DMS53 treated with DMSO at 0.1 percent for 48 hours (cell line): ENCODE data around the gene TAF3.

Experiments used
- DNase-seq: peaks from one replicate; lab custom pipeline; 2025; ENCODE audit not compliant: unreplicated experiment; lab: John Stamatoyannopoulos, UW

The TAF3 gene

DNA sequence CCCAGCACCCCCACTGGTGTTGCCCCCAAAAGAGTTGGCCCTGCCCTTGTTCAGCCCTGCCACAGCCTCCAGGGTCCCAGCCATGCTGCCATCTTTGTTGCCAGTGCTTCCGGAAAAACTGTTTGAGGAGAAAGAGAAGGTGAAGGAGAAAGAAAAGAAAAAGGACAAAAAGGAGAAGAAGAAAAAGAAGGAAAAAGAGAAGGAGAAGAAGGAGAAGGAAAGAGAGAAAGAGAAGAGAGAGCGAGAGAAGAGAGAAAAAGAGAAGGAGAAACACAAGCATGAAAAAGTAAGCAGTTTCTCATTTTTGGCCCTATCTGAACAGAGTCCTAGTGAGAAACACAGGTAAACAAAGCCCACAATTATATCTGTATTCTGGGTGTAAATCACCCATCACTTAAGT lies 147.2 kb downstream of the TAF3 start:
- no peak for DNase-seq

DNA sequence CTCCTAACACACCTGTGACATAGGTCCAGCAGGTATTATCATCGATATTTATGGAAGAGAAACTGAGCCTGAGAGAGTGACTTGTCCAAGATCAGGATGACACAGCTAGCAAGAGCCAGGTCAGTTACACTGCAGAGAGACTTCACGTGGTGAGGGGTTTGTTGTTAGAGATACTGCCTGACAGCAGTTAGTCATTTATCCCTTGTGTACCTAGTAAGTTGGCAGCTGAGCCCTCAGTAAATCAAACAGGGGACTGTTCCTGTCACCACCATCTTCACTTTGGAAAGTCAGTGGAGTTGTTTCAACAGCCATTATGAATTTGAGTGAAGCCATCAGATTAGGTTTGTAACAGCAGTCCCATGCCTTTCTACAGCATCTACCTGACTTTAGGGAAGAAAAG lies 148.7 kb downstream of the TAF3 start:
- DNase-seq: no peak

DNA sequence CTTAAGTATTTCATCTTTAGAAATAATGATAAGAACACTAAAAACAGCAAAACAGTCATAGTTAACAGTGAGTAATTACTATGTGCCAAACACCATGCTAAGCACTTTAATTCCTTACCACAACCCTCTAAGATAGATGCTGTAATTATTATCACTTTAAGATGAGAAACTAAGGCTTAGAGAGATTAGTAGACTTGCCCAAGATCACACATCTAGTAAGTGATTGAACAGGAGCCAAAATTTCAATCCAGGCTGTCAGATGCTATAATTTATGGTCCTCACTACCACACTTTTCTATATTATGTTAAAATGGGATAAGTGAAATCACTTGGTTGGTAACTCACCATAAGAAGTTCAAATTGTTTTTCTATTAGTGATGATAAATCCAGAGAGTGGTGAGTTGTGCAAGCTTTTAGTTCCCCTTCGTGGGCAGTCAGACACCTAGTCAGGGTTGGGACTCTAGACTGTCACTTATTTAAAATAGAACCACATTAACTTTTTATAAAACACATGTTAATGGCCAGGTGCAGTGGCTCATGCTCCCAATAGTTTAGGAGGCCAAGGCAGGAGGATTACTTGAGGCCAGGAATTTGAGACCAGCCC lies 150.3 kb downstream of the TAF3 start:
- no peak for DNase-seq

DNA sequence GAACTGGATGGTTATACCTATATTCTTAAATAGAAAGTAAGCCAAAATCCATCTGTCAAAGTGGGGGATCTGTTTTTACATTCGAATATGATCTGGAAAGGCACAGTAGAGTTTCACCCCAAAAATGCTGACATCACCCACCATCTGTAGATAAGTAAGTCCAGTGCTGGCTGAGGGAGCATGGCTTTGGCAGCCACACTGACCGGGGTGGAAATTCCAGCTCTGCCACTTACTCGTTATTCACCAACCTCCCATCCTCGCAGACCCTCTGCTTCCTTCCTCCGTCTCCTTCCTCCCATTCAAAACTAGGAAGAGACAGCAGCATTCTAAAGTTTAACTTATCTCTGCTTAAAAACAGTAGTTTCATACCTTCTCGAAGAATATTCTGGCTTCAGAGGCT lies 151.3 kb downstream of the TAF3 start:
- DNase-seq: no peak

DNA sequence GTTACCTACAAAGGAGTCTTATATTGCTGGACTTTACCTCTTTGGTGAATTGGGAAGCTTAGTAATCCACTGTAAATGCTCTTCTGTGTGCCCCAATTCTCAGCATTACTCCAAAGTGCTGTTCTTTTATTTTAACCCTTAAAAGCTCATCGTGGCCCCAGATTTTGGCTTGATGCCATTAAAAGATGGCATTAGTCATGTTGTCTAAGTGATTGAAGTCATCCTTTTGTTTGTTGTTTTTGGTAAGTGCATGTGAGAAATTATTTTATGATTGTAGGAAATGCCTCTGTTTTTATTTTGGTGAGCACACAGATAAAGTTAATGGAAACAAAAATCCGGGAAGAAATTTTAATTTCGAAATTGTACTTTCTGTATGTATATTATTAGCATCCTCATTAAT lies 153.6 kb downstream of the TAF3 start:
- no peak for DNase-seq

DNA sequence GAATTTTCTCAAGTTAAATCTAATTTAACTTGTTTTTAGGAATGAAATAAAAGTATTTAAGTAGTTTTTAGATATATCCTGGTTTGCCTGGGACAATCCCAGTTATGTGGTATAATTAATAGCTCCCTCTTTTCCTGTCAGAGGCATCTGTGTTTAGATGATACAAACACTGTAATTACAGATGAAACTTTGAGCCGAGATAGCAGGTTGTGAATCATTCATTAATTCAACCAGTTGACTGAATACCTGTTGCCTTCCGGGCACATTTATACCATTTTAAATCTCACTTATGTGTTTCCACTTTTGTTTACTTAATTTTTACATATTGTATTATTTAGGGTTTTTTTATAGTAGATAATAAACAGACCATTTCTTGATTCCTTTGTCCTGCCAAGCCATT lies 154.1 kb downstream of the TAF3 start:
- DNase-seq: no peak

DNA sequence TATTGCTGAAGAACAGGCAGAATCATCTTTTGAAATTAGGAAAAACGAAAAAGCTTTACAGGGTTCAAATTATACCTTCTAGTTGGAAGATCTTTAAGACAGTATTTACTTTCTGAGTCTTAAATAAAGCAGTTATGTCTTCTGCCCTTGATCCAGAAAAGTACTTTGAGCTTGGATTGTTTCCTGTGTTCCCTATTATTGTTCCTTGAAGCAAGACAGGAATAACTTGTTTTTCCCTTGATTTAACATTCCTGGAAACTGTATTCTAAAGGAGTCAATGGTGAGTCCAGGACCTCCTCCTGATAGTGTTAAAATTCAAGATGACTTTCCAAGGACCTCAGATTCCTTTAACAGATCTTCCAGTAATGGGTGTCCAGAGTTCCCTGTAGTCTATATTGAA lies 161.9 kb downstream of the TAF3 start:
- DNase-seq: no peak

DNA sequence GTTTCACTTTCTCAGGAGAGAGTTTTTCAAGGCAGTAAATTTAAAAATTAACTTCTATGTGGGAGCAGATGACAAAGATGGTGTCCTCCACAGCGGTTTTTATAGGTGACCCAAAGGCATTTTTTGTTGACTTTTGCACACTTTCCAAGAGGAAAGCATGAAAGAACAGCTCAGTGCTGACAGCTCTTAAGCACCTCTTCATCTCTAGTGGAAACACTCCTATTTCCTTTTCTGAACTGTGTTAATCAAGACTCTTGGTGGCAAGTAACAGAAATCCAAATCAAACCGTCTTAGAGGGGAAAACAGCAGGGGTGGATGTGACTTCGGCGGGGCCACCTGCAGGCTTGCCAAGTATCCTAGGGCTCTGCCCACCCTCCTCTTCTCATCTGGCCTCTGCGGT lies 164.4 kb downstream of the TAF3 start:
- no peak for DNase-seq

DNA sequence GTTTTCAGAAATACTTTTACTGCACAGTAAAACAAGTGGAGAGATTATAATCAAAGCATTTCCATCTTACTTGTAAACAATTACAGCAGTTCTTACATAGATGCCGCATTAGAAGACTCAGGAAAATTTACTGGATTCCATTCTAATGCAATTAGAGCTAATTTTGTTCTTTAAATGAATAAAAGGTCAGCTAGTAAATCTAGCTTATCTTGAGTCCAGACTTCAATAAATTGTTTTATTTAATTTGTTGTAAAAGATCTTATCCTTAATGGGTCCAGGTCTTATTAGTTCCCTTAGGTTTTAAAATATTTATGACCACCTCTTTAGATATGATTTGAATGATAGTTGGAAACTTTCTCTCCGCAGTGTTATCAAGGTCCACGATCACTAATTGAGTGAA lies 166.0 kb downstream of the TAF3 start:
- DNase-seq: no peak

DNA sequence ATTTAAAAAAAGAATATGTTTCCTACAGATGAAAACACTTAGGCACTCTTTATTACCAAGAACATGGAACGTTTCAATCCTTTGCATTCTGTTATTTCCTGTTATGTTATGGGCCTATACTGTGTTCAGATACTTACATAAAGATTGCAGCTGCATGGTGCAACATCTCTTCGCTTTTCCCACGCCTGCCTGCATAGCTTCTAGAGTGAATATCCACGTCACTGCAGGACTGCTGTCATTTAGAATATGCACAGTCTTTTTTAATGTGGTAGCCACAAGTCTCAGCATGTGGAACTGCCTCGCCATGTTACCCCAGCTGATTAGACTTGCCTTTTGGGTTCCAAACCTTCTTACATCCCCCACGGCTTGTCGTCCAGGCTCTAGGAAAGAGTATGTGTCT lies 166.6 kb downstream of the TAF3 start:
- no peak for DNase-seq

DNA sequence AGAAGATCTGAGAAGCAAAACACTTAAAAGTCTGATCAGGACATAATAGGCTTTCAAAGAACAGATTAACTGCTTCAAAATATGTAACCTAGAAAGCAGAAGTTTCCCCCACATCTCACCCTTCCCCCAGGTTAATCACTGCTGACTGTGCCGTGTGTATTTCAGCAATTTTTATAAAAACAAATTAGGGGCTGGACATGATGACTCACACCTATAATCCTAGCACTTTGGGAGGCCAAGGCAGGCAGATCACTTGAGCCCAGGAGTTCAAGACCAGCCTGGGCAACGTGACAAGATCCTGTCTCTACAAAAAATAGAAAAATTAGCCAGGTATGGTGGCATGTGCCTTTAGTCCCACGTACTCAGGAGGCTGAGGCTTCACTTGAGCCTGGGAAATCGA lies 168.5 kb downstream of the TAF3 start:
- no peak for DNase-seq

DNA sequence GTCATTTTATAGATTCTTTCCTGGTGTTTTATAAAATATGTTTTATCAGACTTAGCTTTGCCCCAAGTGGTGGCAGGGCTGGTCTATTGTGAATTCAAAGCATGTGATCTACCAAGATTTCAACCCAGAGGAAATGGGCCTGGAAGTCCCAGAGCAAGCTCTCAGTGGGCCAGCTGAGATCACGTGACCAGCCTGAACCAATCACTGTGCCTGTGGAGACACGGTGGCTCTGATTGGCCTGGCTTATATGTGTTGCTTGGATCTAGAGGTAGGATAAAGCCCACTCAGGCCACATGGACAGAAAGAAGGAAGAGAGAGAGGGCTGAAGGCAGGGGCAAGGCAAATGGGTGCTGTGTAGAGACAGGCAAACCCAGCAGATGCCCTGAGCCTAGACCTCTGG lies 170.7 kb downstream of the TAF3 start:
- no peak for DNase-seq

DNA sequence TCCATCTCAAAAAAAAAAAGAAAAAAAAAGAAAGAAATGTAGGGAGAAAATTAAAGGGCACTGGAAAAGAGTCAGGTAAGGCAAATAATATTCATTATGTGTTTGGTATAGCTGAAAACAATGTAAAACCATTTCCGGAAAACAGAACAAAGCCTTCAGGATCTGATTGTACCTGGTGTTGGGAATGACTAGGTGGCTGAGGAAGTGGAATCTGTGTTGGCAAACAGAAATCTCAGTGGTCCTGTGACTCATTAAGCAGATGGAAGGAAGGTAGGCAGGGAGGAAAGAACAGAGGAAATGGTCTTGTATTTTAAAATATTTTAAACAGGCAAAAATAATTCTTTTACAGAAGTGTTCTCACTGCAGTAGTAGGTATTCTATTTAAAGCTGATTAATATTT lies 180.5 kb downstream of the TAF3 start:
- DNase-seq: no peak

DNA sequence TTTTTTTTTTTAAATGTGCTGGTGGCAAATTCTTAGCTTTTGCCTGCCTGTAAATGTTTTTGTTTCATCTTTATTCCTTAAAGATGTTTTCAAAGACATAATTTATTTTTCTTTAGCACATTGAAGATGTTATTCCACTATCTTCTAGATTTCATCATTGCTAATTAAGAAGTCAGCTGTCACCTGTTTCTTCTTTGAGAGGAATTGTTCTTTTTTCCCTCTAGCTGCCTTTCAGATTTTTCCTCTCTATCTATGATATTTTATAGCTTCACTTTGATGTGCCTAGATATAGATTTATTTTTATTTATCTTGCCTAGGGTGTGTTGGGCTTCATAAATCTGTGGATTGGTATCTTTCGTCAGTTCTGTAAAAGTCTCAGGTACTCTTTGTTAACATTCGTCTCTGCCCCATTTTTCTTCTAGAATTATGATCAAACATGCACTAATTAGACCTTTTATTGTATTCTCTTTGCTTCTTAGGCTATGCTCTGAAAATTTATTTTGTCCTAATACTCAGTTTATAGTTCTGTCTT lies 186.2 kb downstream of the TAF3 start:
- DNase-seq: no peak

DNA sequence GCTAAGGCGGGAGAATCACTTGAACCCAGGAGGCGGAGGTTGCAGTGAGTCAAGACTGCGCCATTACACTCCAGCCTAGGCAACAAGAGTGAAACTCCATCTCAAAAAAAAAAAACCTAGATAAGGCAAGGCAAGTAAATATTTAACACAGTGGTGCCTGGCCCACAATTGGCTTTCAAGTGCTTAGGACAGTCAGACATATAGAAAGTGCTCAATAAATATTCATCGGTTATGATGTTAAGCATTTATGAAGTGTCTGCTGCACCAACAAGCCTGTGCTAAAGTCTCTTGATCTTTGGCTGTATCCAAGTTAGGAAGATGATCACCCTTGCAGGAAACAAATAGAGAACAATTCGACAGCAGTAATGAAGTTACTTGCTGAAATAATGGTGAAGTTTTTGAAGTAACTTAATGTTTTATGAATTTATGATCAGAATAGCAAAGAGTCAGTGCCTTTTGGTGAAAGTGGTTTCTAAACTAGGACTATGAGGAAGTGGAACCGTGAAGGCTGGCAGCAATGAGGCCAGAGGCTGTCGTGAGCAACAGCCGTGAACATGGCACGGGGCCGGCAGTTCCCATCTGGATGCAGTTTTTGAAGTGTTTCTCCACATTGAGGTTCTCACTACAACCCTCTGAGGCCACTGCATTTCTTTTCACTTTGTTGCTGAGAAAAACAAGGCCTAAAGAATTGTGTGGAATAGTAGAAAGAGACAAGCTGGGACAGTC lies 188.1 kb downstream of the TAF3 start:
- no peak for DNase-seq

DNA sequence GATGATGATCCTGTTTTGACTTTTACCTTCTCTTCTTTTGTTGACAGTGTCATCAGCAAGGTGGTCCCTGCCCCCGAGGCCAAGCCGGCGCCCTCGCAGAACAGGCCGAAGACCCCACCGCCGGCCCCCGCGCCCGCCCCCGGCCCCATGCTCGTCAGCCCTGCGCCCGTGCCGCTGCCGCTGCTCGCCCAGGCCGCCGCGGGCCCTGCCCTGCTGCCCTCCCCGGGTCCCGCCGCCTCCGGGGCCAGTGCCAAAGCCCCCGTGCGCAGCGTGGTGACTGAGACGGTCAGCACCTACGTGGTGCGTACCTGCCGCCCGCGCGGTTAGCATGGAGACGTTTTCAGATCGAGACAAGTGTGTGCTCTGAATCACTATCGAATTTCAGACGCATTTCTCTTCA lies 190.7 kb downstream of the TAF3 start:
- DNase-seq: no peak

DNA sequence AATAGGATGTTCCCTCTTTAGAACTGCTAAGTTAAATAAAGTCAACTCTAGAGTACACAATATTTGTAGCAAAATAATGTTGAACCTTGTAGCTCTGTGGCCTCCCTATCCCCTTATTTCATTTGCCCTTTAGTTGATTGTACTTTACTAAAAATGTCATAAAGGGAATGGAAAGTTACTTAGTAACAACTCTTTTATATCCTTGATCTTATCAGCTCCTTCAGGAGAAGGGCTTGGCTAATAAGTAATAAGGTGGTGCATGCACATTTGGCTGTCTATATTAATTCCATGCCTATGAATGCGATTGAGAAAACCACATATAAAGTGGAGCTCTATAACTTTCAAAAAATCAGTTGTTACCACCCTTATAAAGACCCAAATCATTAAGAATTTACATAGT lies 194.7 kb downstream of the TAF3 start:
- no peak for DNase-seq

DNA sequence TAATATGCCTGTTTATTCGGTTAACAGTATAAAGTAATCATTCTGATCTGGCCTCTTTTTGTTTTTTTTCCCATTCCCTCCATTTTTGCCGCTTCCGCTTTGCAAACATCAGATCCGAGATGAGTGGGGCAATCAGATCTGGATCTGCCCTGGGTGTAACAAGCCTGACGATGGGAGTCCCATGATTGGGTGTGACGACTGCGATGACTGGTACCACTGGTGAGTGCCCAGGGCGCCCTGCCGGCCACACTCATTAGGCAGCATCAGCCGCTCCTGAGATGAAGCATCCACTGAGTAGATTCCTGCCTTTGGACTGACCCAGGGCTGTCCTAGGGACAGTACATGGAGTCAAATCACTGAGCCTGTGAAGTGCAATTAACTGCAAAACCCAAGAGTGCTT lies 195.3 kb downstream of the TAF3 start:
- DNase-seq: no peak

DNA sequence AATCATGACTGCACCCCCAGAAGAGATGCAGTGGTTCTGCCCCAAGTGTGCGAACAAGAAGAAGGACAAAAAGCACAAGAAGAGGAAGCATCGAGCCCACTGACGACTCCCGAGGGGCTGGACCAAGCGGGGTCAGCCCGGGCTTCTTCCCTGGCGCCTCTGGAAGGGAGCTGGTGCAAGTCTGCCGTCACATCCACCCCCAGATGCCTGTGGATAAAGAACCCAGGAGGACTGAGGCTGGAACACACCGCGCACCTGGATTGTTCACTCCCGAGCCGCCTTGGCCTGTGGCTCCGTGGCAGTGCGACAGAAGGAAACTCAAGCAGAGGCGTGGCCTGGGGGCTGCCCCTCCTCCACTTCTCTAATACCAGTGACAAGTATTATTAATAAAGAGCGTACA lies 196.3 kb downstream of the TAF3 start:
- no peak for DNase-seq

DNA sequence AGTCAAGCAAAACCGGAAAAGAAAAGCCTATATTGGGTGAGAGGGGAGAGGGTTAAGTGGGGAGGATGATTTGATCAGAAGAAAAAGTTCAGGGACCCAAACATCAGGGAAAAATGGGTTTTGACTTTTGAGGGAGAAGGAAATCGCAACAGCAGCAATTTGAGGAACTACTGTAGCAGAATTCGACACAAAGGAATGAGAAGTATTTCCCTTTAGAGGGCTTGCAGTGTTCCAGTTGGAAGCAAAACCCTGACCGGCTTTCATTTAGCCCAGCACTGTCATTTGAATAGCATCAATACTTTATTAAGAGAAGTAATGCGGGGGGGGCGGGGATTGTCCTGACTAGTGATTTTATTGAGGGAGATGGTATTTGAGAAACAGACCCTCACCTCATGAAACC lies 199.0 kb downstream of the TAF3 start:
- no peak for DNase-seq

DNA sequence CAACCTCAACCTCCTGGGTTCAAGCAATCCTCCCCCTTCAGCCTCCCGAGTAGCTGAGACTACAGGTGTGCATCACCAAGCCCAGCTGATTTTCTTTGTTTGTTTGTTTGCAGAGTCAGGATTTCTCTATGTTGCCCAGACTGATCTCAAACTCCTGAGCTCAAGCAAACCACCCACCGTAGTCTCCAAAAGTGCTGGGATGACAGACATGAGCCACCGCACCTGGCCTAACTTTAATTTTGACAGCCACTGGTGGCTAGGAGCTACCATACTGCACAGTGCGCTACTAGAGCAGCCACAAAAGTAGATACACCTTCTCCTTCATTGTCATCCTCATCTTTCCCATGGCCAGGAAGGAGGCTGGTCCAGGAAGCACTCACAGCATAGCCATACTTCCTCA lies 205.0 kb downstream of the TAF3 start:
- no peak for DNase-seq

DNA sequence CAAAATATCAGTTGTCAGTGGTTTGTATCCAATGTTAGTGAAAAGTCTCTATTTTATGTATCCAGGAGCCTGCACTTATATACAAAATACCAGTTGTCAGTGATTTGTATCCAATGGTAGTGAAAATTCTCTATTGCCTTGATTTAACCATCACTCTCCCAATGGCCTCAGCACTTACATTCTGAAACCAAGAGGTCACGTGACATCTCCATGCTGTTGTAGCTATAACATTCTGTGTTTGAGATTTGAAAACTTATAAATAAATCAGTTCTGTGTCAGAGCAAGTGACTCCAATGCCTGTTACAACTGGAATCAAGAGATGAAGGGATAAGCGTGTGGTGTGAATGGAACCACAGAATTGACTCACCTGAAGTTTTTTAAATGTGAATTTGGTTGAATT lies 205.5 kb downstream of the TAF3 start:
- DNase-seq: no peak
